ENCODE measurements around the gene ARHGEF4. TPM values are rescaled to one million over a fixed set of nuclear protein-coding genes. Genes with fewer than 3 reads are reported as not detected.
"Not testable (repeated sequence)": the region's sequence is repeated elsewhere in the genome, so short reads cannot be mapped to it uniquely, and the experiment has no call there.

ARHGEF4 gene
- total RNA-seq, 1 donor from 2014 or later: 11.5 TPM

DNA sequence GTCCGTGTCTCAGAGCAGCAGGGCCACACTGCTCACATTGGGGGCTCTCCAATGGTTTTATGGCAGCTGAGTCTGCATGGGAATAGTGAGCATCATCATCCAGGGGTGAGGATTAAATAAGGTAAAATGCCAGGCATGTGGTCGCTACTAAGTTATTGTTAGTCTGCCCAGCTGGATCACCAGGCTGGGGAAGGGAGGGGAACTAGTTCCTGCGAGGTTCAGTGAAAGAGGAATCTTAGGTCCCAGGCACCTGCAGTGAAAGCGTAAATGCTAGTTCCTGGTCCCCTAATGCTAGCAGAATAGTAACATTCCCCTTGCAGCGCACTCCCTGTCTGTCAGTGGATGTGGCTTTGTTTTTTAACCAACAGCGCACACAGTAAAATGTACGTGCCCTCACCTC is 60.1 kb downstream of the ARHGEF4 start:
- H3K36me3 ChIP-seq (ENCODE audit: control insufficient read depth in 3 of 3, insufficient read depth in 3 of 3, low read length in 3 of 3): no peaks in the 10 kb centered on the region
- H3K27me3 ChIP-seq (ENCODE audit: control insufficient read depth in 3 of 3, insufficient read depth in 3 of 3, low read length in 3 of 3): peaks cover 0 to 4% (median 3%) of the 10 kb centered on the region in 3 donors
- H3K4me1 ChIP-seq (ENCODE audit: control insufficient read depth in 3 of 3, insufficient read depth in 3 of 3, low read length in 3 of 3): no peaks in the 10 kb centered on the region
- H3K27ac ChIP-seq (ENCODE audit: low read depth, low read length): no peak overlapping the region
- no peak overlapping the region for H3K4me3 ChIP-seq (ENCODE audit: low read length in 3 of 3)
- H3K9me3 ChIP-seq (ENCODE audit: control insufficient read depth in 3 of 3, low read length in 3 of 3): peaks cover 0 to 4% (median 0%) of the 10 kb centered on the region in 3 donors
- H3K9ac ChIP-seq (ENCODE audit: low read depth in 1 of 3, low read length in 3 of 3): no peak overlapping the region

DNA sequence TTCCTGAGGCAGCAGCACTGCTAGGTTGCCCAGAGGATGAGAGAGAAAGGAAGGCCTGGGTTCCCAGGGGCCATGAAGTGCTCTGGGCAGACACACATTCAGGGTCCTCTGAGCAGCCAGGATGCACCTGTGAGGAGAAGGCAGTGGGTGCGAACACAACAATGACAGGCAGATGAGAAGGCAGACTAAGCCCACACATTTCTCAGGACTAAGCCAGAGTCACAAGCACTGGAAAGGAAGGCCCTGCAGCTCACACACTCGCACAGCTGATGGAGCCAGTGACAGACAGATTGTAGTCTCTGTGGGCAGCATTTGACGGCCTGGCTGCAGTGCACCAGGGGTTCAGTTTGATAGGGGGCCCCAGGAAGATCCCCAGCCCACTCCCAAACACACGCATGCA is 61.8 kb downstream of the ARHGEF4 start:
- H3K27me3 ChIP-seq (ENCODE audit: control insufficient read depth in 3 of 3, insufficient read depth in 3 of 3, low read length in 3 of 3): peaks cover 0 to 3% (median 0%) of the 10 kb centered on the region in 3 donors
- H3K4me3 ChIP-seq (ENCODE audit: low read length in 3 of 3): no peak overlapping the region
- no peak overlapping the region for H3K9ac ChIP-seq (ENCODE audit: low read depth in 1 of 3, low read length in 3 of 3)
- H3K9me3 ChIP-seq (ENCODE audit: control insufficient read depth in 3 of 3, low read length in 3 of 3): peaks cover 0 to 4% (median 0%) of the 10 kb centered on the region in 3 donors
- no peak overlapping the region for H3K27ac ChIP-seq (ENCODE audit: low read depth, low read length)
- H3K36me3 ChIP-seq (ENCODE audit: control insufficient read depth in 3 of 3, insufficient read depth in 3 of 3, low read length in 3 of 3): no peaks in the 10 kb centered on the region
- no peaks in the 10 kb centered on the region for H3K4me1 ChIP-seq (ENCODE audit: control insufficient read depth in 3 of 3, insufficient read depth in 3 of 3, low read length in 3 of 3)

DNA sequence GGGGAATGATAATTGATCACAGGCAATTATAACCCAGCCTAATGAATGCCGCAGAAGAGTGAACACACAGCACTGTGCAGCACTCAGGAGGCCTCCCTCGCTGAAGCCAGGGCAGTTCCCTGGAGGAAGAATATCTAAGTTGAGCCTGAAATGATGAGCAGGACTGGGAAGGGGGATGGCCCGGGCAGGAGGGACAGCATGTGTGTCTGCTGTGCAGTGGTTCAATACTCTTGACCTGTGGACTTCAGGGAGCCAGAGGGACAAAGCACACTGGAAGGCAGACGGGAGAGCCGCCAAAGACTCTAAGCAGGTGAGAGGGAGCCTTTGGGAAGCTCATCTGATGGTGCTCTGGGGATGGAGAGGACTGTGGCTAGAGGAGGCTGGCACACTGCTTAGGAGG is 62.6 kb downstream of the ARHGEF4 start:
- Histone ChIP-seq H3K9me3 (ENCODE audit: control insufficient read depth in 3 of 3, low read length in 3 of 3) (peaks cover 0 to 4% (median 0%) of the 10 kb centered on the region in 3 donors), H3K27ac (ENCODE audit: low read depth, low read length) (no peak overlapping the region), H3K4me3 (ENCODE audit: low read length in 3 of 3) (no peak overlapping the region), H3K27me3 (ENCODE audit: control insufficient read depth in 3 of 3, insufficient read depth in 3 of 3, low read length in 3 of 3) (peaks cover 0 to 3% (median 0%) of the 10 kb centered on the region in 3 donors), H3K4me1 (ENCODE audit: control insufficient read depth in 3 of 3, insufficient read depth in 3 of 3, low read length in 3 of 3) (no peaks in the 10 kb centered on the region), H3K9ac (ENCODE audit: low read depth in 1 of 3, low read length in 3 of 3) (no peak overlapping the region), H3K36me3 (ENCODE audit: control insufficient read depth in 3 of 3, insufficient read depth in 3 of 3, low read length in 3 of 3) (no peaks in the 10 kb centered on the region)

DNA sequence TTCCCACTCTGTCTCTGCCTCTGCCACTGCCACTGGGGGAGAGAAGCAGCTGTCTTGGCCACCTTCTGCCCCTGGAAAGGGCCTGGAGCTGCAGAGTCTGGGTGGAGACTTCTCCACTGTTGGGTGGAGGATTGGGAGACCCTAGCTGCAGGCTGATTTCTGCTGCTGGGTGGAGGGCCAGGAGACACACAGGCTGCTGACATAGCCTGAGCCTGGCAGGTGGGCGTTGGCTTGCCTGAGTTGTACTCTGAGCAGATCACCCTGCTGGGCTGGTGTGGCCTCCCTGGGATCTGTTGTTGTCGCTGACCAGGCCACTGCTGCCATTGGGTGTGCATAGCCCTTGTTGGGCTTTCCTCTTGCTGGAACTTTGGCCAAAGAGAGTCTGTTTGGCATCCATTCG is 64.3 kb downstream of the ARHGEF4 start:
- no peak overlapping the region for H3K9ac ChIP-seq (ENCODE audit: low read depth in 1 of 3, low read length in 3 of 3)
- no peaks in the 10 kb centered on the region for H3K4me1 ChIP-seq (ENCODE audit: control insufficient read depth in 3 of 3, insufficient read depth in 3 of 3, low read length in 3 of 3)
- no peaks in the 10 kb centered on the region for H3K27me3 ChIP-seq (ENCODE audit: control insufficient read depth in 3 of 3, insufficient read depth in 3 of 3, low read length in 3 of 3)
- no peak overlapping the region for H3K27ac ChIP-seq (ENCODE audit: low read depth, low read length)
- no peak overlapping the region for H3K4me3 ChIP-seq (ENCODE audit: low read length in 3 of 3)
- H3K36me3 ChIP-seq (ENCODE audit: control insufficient read depth in 3 of 3, insufficient read depth in 3 of 3, low read length in 3 of 3): no peaks in the 10 kb centered on the region
- H3K9me3 ChIP-seq (ENCODE audit: control insufficient read depth in 3 of 3, low read length in 3 of 3): no peaks in the 10 kb centered on the region

DNA sequence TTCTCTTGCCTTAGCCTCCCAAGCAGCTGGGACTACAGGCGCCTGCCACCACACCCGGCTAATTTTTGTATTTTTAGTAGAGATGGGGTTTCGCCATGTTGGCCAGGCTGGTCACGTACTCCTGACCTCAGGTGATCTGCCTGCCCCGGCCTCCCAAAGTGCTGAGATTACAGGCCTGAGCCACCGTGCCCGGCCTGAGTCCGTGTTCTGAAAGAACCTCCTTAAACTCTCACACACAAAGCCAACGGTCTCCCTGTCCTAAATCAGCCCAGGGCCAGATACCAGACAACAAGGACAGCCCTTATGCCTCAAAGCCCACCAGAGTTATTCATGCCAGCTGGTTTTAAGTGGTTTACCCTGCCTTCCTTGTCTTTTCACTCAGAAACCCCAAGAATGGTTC is 64.9 kb downstream of the ARHGEF4 start:
- not testable (repeated sequence) for H3K4me1 ChIP-seq (ENCODE audit: control insufficient read depth in 3 of 3, insufficient read depth in 3 of 3, low read length in 3 of 3); H3K9me3 ChIP-seq (ENCODE audit: control insufficient read depth in 3 of 3, low read length in 3 of 3); H3K36me3 ChIP-seq (ENCODE audit: control insufficient read depth in 3 of 3, insufficient read depth in 3 of 3, low read length in 3 of 3); H3K27me3 ChIP-seq (ENCODE audit: control insufficient read depth in 3 of 3, insufficient read depth in 3 of 3, low read length in 3 of 3); H3K4me3 ChIP-seq (ENCODE audit: low read length in 3 of 3); H3K27ac ChIP-seq (ENCODE audit: low read depth, low read length); H3K9ac ChIP-seq (ENCODE audit: low read depth in 1 of 3, low read length in 3 of 3)

DNA sequence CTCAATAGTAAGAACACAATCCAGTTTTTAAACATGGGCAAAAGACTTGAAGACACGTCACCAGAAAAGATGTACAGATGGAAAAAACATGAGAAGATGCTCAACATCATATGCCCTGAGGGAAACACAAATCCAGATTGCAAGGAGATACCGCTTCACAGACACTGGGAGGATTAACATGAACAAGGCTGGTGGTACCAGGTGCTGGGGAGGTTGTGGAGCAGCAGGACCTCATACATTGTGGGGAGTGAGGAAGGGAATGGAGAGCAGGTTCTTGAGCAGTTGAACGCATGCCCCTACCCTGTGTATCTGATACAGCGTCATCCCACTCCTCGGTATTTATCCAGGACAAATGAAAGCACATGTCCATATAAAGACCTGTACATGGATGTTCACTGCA is 72.1 kb downstream of the ARHGEF4 start:
- Histone ChIP-seq H3K27ac (ENCODE audit: low read depth, low read length) (no peak overlapping the region), H3K9me3 (ENCODE audit: control insufficient read depth in 3 of 3, low read length in 3 of 3) (no peaks in the 10 kb centered on the region), H3K36me3 (ENCODE audit: control insufficient read depth in 3 of 3, insufficient read depth in 3 of 3, low read length in 3 of 3) (no peaks in the 10 kb centered on the region), H3K4me1 (ENCODE audit: control insufficient read depth in 3 of 3, insufficient read depth in 3 of 3, low read length in 3 of 3) (no peaks in the 10 kb centered on the region), H3K27me3 (ENCODE audit: control insufficient read depth in 3 of 3, insufficient read depth in 3 of 3, low read length in 3 of 3) (peaks cover 0 to 6% (median 4%) of the 10 kb centered on the region in 3 donors), H3K4me3 (ENCODE audit: low read length in 3 of 3) (no peak overlapping the region), H3K9ac (ENCODE audit: low read depth in 1 of 3, low read length in 3 of 3) (no peak overlapping the region)

DNA sequence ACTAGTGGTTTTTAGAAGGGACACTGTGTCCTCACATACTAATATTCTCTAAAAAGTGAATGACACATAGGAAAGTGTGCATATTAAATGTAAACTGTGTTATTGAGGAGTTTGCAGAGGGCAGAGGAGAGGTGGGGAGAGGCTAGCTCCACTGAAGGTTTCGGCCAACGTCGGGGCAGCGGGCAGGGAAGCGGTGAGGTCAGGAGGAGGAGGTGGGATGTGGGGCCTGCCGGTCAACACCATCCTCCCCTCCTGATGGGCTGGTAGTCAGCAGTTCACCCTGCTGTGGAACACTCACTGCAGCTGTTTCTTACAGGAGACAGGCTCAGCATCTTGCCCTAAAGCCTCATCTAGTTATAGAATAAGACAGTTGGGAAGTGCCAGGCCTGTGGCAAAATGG is 74.2 kb downstream of the ARHGEF4 start:
- H3K4me3 ChIP-seq (ENCODE audit: low read length in 3 of 3): no peak overlapping the region
- no peak overlapping the region for H3K27ac ChIP-seq (ENCODE audit: low read depth, low read length)

DNA sequence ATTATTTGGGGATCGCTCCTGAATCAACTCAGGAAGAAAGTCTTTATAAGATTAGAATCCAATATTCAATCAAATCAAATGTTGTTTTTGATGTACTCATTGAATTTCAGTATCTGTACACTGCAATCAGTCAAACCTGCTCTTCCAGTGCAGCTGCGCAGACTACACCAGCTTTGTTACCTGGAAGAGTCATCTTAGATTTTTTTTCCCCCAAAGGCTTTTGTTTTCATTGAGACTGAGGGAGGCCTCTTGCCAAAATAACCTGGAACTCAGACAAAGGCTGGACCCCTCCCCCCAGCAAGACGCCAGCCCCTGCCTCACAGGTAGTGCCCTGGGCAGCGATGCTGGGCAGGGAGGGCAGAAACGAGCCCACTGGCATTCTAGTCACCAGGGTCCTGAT is 74.8 kb downstream of the ARHGEF4 start:
- Histone ChIP-seq H3K4me1 (ENCODE audit: control insufficient read depth in 3 of 3, insufficient read depth in 3 of 3, low read length in 3 of 3) (no peaks in the 10 kb centered on the region), H3K27ac (ENCODE audit: low read depth, low read length) (no peak overlapping the region), H3K4me3 (ENCODE audit: low read length in 3 of 3) (no peak overlapping the region), H3K9ac (ENCODE audit: low read depth in 1 of 3, low read length in 3 of 3) (no peak overlapping the region), H3K9me3 (ENCODE audit: control insufficient read depth in 3 of 3, low read length in 3 of 3) (no peaks in the 10 kb centered on the region), H3K36me3 (ENCODE audit: control insufficient read depth in 3 of 3, insufficient read depth in 3 of 3, low read length in 3 of 3) (no peaks in the 10 kb centered on the region), H3K27me3 (ENCODE audit: control insufficient read depth in 3 of 3, insufficient read depth in 3 of 3, low read length in 3 of 3) (peaks cover 9 to 31% (median 10%) of the 10 kb centered on the region in 3 donors)

More for the DNA sequence above, 74.2 kb downstream of the ARHGEF4 start:
- Histone ChIP-seq H3K9me3 (ENCODE audit: control insufficient read depth in 3 of 3, low read length in 3 of 3) (no peaks in the 10 kb centered on the region), H3K36me3 (ENCODE audit: control insufficient read depth in 3 of 3, insufficient read depth in 3 of 3, low read length in 3 of 3) (no peaks in the 10 kb centered on the region), H3K9ac (ENCODE audit: low read depth in 1 of 3, low read length in 3 of 3) (no peak overlapping the region), H3K27me3 (ENCODE audit: control insufficient read depth in 3 of 3, insufficient read depth in 3 of 3, low read length in 3 of 3) (peaks cover 8 to 26% (median 9%) of the 10 kb centered on the region in 3 donors), H3K4me1 (ENCODE audit: control insufficient read depth in 3 of 3, insufficient read depth in 3 of 3, low read length in 3 of 3) (no peaks in the 10 kb centered on the region)

DNA sequence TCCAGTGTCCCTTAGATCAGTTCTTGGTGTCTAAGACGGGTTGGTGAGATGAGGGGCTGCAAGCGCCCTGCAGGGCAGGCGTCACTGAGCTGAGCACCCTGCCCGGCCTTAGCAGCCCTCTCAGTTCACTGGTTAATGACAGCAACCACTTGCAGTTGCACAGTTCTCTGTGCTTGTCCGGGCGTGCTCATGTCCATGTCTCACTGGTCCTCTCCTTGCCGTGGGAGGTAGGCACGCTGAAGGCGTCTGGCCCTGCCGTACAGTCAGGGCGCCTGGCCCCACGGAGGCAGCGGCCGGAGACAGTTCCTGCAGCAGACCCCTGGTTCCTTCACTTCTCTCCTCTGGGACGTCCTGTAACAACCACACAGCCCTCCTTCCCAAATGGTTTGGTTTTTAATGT is 75.3 kb downstream of the ARHGEF4 start:
- H3K36me3 ChIP-seq (ENCODE audit: control insufficient read depth in 3 of 3, insufficient read depth in 3 of 3, low read length in 3 of 3): no peaks in the 10 kb centered on the region
- no peaks in the 10 kb centered on the region for H3K4me1 ChIP-seq (ENCODE audit: control insufficient read depth in 3 of 3, insufficient read depth in 3 of 3, low read length in 3 of 3)
- no peak overlapping the region for H3K4me3 ChIP-seq (ENCODE audit: low read length in 3 of 3)
- H3K27ac ChIP-seq (ENCODE audit: low read depth, low read length): no peak overlapping the region
- H3K27me3 ChIP-seq (ENCODE audit: control insufficient read depth in 3 of 3, insufficient read depth in 3 of 3, low read length in 3 of 3): peaks cover 11 to 36% (median 15%) of the 10 kb centered on the region in 3 donors
- H3K9ac ChIP-seq (ENCODE audit: low read depth in 1 of 3, low read length in 3 of 3): no peak overlapping the region
- H3K9me3 ChIP-seq (ENCODE audit: control insufficient read depth in 3 of 3, low read length in 3 of 3): no peaks in the 10 kb centered on the region

DNA sequence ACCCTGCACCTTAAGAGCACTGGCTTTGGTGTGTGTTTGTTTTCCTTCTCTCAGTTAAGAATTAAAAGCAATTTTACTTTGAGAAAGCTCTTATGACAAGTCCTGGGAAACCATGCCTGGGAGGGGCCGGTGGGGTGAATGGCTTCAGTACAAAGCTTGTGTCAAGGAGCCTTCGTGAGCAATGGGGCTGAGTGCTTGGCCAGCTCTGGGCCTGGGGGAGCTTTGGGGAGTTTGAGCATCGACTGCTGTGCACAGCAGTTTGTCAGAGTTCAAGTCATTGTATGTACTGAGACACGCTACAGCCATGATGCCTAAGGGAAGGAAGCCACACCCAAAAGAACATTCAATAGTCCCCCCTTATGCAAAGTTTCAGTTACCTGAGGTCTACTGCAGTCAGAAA is 75.8 kb downstream of the ARHGEF4 start:
- Histone ChIP-seq H3K9me3 (ENCODE audit: control insufficient read depth in 3 of 3, low read length in 3 of 3) (no peaks in the 10 kb centered on the region), H3K4me3 (ENCODE audit: low read length in 3 of 3) (no peak overlapping the region), H3K4me1 (ENCODE audit: control insufficient read depth in 3 of 3, insufficient read depth in 3 of 3, low read length in 3 of 3) (no peaks in the 10 kb centered on the region), H3K9ac (ENCODE audit: low read depth in 1 of 3, low read length in 3 of 3) (no peak overlapping the region), H3K36me3 (ENCODE audit: control insufficient read depth in 3 of 3, insufficient read depth in 3 of 3, low read length in 3 of 3) (no peaks in the 10 kb centered on the region), H3K27ac (ENCODE audit: low read depth, low read length) (no peak overlapping the region), H3K27me3 (ENCODE audit: control insufficient read depth in 3 of 3, insufficient read depth in 3 of 3, low read length in 3 of 3) (peaks cover 13 to 40% (median 17%) of the 10 kb centered on the region in 3 donors)

DNA sequence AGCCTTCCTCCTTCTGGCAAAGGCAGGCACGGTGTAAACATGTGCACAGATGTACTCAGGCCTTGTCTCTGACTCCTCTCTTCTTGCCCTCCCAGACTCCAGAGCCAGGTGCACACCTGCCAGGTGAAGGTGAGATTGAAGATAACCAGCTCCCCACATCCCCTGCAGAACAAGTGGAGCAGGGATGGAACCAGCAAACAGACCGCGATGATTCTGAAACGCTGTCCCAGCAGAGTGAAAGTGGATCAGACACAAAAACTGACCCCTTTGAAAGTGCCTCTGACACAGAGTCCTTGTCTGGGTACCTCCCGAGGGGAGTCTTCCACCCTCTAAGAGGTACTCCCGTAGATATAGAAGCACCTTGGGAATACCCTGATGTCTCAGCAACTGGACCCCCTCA is 77.2 kb downstream of the ARHGEF4 start:
- Histone ChIP-seq H3K4me3 (ENCODE audit: low read length in 3 of 3) (no peak overlapping the region), H3K27me3 (ENCODE audit: control insufficient read depth in 3 of 3, insufficient read depth in 3 of 3, low read length in 3 of 3) (peaks cover 11 to 46% (median 17%) of the 10 kb centered on the region in 3 donors)

More for the DNA sequence above, 77.2 kb downstream of the ARHGEF4 start:
- no peak overlapping the region for H3K9ac ChIP-seq (ENCODE audit: low read depth in 1 of 3, low read length in 3 of 3)
- H3K27ac ChIP-seq (ENCODE audit: low read depth, low read length): no peak overlapping the region
- no peaks in the 10 kb centered on the region for H3K9me3 ChIP-seq (ENCODE audit: control insufficient read depth in 3 of 3, low read length in 3 of 3)
- H3K4me1 ChIP-seq (ENCODE audit: control insufficient read depth in 3 of 3, insufficient read depth in 3 of 3, low read length in 3 of 3): no peaks in the 10 kb centered on the region
- no peaks in the 10 kb centered on the region for H3K36me3 ChIP-seq (ENCODE audit: control insufficient read depth in 3 of 3, insufficient read depth in 3 of 3, low read length in 3 of 3)

All from skeletal muscle tissue (tissue), 4 donors.